ENCODE measurements around the gene ALOX5.
"Not testable (repeated sequence)": the region's sequence is repeated elsewhere in the genome, so short reads cannot be mapped to it uniquely, and the experiment has no call there.

The ALOX5 gene

GRCh38 chr10:45373576-45374349, at the start of gene ALOX5:
TSS of gene ALOX5 (plus strand) at chr10:45374216. CDS start at chr10:45374280, 64 bp downstream.
- DNase-seq (ENCODE audit: low spot score), result peak; percentile 74

DNA sequence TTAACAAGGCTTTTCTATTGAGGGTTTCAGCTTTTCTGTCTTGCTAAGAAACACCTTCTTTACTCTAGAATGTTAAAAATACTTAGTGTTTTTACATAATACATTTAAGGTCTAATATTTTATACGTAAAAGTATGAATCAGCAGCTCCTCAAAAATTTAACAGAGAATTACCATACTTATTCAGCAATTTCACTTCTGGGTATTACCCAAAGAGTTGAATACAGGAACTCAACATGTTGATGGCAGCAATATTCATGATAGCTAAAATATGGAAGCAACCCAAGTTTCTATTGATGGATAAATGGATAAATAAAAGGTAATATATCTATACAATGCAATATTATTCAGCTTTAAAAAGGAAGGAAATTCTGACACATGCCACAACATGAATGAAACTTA, 48.9 kb upstream of the ALOX5 start:
- DNase-seq (ENCODE audit: low spot score), result no peak

DNA sequence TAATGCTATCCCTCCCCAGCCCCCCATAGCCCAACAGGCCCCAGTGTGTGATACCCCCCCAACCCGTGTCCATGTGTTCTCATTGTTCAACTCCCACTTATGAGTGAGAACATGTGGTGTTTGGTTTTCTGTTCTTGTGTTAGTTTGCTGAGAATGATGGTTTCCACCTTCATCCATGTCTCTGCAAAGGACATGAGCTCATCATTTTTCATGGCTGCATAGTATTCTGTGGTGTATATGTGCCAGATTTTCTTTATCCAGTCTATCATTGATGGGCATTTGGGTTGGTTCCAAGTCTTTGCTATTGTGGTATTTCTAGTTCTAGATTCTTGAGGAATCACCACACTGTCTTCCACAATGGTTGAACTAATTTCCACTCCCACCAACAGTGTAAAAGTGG, 47.2 kb upstream of the ALOX5 start:
- not testable (repeated sequence) for DNase-seq (ENCODE audit: low spot score)

DNA sequence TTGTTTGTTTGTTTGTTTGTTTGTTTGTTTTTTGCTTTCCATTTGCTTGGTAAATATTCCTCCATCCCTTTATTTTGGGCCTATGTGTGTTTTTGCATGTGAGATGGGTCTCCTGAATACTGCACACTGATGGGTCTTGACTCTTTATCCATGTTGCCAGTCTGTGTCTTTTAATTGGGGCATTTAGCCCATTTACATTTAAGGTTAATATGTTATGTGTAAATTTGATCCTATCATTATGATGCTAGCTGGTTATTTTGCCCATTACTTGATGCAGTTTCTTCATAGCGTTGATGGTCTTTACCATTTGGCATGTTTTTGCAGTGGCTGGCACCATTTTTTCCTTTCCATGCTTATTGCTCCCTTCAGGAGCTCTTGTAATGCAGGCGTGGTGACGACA, 42.2 kb upstream of the ALOX5 start:
- DNase-seq (ENCODE audit: low spot score), result not testable (repeated sequence)

DNA sequence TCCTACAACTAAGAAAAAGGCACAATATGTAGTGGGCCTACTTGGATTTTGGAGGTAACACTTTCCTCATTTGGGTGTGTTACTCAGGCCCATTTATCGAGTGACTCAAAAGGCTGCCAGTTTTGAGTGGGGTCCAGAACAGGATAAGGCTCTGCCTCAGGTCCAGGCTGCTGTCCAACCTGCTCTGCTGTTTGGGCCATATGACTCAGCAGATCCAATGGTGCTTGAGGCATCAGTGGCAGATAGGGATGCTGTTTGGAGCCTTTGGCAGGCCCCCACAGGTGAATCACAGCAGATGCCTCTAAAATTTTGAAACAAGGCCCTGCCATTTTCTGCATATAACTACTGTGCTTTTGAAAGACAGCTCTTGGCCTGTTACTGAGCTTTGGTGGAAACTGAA, 34.1 kb upstream of the ALOX5 start:
- DNase-seq (ENCODE audit: low spot score), result no peak

GRCh38 chr10:45340420-45340819, 33.6 kb upstream of the ALOX5 start:
- DNase-seq (ENCODE audit: low spot score), result not testable (repeated sequence)

- DNase-seq (ENCODE audit: low spot score), result not testable (repeated sequence)
These were observed 27.2 kb upstream of the ALOX5 start for GRCh38 chr10:45346652-45347335.

DNA sequence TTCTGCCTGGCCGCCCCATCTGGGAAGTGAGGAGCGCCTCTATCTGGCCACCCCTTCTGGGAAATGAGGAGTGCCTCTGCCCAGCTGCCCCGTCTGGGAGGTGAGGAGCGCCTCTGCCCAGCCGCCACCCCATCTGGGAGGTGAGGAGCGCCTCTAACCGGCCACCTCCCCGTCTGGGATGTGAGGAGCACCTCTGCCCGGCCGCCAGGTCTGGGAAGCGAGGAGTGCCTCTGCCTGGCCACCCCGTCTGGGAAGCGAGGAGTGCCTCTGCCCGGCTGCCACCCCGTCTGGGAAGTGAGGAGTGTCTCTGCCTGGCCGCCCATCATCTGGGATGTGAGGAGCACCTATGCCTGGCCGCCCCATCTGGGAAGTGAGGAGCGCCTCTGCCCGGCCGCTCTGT, 26.6 kb upstream of the ALOX5 start:
- not testable (repeated sequence) for DNase-seq (ENCODE audit: low spot score)

DNA sequence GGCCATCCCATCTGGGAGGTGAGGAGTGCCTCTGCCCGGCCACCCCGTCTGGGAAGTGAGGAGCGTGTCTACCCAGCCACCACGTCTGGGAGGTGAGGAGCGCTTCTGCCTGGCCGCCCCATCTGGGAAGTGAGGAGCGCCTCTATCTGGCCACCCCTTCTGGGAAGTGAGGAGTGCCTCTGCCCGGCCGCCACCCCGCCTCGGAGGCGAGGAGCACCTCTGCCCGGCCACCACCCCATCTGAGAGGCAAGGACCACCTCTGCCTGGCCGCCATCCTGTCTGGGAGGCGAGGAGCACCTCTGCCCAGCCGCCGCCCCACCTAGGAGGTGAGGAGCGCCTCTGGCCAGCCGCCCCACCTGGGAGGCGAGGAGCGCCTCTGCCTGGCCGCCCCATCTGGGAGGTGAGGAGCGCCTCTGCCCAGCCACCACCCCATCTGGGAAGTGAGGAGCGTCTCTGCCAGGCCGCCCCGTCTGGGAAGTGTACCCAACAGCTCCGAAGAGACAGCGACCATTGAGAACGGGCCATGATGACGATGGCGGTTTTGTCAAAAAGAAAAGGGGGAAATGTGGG, 25.7 kb upstream of the ALOX5 start:
- not testable (repeated sequence) for DNase-seq (ENCODE audit: low spot score)

- DNase-seq (ENCODE audit: low spot score), result no peak
These were observed 20.8 kb upstream of the ALOX5 start for GRCh38 chr10:45353186-45353585.

DNA sequence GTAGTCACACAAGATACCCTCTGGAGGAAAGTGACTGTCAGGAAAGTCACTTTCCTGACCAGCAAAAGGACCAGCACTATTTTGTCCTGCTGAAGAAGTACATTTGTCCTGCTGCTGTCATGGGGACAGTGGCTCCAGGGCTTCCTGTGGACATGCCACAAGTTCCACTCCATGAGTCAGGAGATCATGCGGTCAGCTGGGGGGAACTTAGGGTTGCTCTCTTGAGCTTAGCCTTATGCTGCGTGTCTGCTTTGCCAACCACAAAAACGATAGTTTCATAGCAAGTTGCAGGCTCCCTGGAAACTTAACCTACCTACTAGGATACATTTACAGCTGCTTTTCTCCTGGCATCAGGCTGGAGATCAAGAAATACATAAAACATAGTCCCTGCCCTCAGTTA, 19.8 kb upstream of the ALOX5 start:
- no peak for DNase-seq (ENCODE audit: low spot score)

DNA sequence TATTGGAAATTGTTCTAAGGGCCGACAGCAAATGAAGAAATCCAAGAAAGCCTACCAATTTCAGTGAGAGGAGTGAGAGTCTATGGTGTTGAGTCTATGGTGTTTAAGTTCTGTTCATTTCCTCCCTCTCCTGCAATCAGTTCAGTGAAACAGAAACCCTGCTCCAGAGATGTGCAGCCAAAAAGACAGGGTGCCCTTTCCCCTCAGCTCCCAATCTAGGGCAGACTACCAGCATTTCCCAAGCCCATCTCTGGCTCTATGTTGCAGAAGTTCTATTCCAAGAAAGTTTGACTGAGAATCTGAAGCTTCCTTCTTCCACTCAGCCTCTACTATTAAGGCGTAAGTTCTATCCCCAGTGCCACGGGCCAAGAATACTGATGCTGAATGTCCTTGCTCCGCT, 18.5 kb upstream of the ALOX5 start:
- no peak for DNase-seq (ENCODE audit: low spot score)

- DNase-seq (ENCODE audit: low spot score), result not testable (repeated sequence)
These were observed 15.1 kb upstream of the ALOX5 start for GRCh38 chr10:45358961-45359360.

- DNase-seq (ENCODE audit: low spot score), result not testable (repeated sequence)
These were observed 11.8 kb upstream of the ALOX5 start for GRCh38 chr10:45361983-45362799.

DNA sequence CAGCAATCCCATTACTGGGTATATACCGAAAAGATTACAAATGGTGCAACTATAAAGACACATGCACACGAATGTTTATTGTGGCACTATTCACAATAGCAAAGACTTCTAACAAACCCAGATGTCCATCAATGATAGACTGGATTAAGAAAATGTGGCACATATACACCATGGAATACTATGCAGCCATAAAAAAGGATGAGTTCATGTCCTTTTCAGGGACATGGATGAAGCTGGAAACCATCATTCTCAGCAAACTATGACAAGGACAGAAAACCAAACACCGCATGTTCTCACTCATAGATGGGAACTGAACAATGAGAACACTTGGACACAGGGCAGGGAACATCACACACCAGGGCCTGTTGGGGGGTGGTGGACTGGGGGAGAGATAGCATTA, 6.4 kb upstream of the ALOX5 start:
- not testable (repeated sequence) for DNase-seq (ENCODE audit: low spot score)

GRCh38 chr10:45368181-45368580, 5.8 kb upstream of the ALOX5 start:
- DNase-seq (ENCODE audit: low spot score), result no peak

DNA sequence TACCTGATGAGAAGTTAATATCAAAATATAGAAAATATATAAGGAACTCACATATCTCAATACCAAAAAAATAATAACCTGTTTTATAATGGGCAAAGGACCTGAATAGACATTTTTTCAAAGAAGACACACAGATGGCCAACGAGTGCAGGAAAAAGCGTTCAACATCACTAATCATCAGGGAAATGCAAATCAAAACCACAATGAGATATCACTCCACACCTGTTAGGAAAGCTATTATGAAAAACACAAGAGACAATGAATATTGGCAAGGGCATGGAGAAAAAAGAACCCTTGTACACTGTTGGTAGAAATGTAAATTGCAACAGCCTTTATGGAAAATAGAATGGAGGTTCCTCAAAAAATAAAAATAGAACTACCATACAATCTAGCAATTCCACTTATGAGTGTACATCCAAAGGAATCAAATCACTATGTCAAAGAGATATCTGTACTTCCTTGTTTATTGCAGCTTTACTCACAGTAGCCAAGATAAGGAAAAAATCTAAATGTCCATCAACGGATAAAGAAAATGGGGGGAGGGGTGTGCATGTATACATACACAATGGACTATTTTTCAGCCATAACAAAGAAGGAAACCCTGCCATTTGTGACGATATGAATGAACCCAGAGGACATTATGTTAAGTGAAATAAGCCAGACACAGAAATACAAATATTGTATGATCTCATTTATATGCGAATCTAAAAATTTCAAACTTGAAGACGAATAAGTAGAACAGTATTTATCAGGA, 3.6 kb upstream of the ALOX5 start:
- no peak for DNase-seq (ENCODE audit: low spot score)

GRCh38 chr10:45371560-45371959, 2.5 kb upstream of the ALOX5 start:
- DNase-seq (ENCODE audit: low spot score), result no peak

DNA sequence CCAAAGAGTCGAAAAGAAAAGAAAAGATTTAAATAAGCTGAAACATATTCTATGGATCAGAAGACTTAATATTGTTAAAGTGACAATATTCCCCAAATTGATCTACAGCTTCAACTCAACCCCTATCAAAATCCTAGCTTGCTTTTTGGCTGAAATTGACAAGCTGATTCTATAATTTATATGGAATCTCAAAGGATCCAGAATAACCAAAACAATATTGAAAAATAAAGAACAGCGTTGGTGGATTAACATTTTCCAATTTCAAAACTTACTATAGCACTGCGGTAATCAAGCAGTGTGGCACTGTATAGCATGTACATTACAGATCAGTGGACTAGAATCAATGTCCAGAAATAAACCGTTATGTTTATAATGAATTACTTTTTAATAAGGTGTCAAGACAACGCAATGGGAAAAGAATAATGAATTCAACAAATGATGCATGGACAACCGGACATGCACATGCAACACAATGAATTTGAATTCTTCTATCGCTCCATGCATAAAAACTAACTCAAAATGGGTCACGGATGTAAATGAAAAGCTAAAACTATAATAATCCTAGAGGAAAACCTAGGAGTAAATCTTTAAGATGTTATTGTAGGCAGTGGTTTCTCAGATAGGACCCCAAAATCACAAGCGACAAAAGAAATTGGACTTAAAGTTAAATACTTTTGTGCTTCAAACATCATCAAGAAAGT, 1.6 kb upstream of the ALOX5 start:
- no peak for DNase-seq (ENCODE audit: low spot score)

- DNase-seq (ENCODE audit: low spot score), result peak; percentile 22
These were observed 927 bp upstream of the ALOX5 start for GRCh38 chr10:45373003-45373575.
